Mesendoderm (in vitro differentiated cells): Measurements from ENCODE around the gene STX5. TPM values are rescaled to one million over a fixed set of nuclear protein-coding genes. Genes with fewer than 3 reads are reported as not detected.
"Not testable (repeated sequence)": the region's sequence is repeated elsewhere in the genome, so short reads cannot be mapped to it uniquely, and the experiment has no call there.

Experiments
- DNase-seq: peaks from one replicate; pipeline ENCODE4 v3.0.0; 2013
- H2AK5ac ChIP-seq: 2 replicates; pipeline ENCODE4 v1.6.1; 2013; ENCODE audit warnings: low read length, inconsistent platforms
- H2BK120ac ChIP-seq: 2 replicates; pipeline ENCODE4 v1.6.1; 2013; ENCODE audit warnings: low read depth, mild to moderate bottlenecking, low read length, moderate library complexity, mixed read lengths
- H2BK15ac ChIP-seq: replicated peaks from 2 replicates; pipeline ENCODE4 v1.6.1; 2013; ENCODE audit warnings: low read depth, mild to moderate bottlenecking, moderate library complexity
- H2BK5ac ChIP-seq: 2 replicates; pipeline ENCODE4 v1.6.1; 2013; ENCODE audit warnings: low read length, inconsistent platforms
- H3K18ac ChIP-seq: 2 replicates; pipeline ENCODE4 v1.6.1; 2013; ENCODE audit warnings: mild to moderate bottlenecking, low read length, mixed read lengths
- H3K23ac ChIP-seq: one replicate; pipeline ENCODE4 v1.6.1; 2013; ENCODE audit warnings: low read length
- H3K27ac ChIP-seq: 2 replicates; pipeline ENCODE4 v1.5.1; 2013; ENCODE audit warnings: low read depth, mild to moderate bottlenecking, inconsistent platforms, low read length, moderate library complexity
- H3K27me3 ChIP-seq: 2 replicates; pipeline ENCODE4 v1.6.1; 2013; ENCODE audit warnings: low read length, control low read depth, mild to moderate bottlenecking, inconsistent platforms; ENCODE audit not compliant: insufficient read depth, poor library complexity
- H3K36me3 ChIP-seq: 2 replicates; pipeline ENCODE4 v1.6.1; 2013; ENCODE audit warnings: low read length, inconsistent platforms; ENCODE audit not compliant: control insufficient read depth, insufficient read depth
- H3K4ac ChIP-seq: one replicate; pipeline ENCODE4 v1.6.1; 2013; ENCODE audit warnings: low read depth, mild to moderate bottlenecking, low read length, moderate library complexity
- H3K4me1 ChIP-seq: 2 replicates; pipeline ENCODE4 v1.6.1; 2013; ENCODE audit warnings: low read depth, low read length, inconsistent platforms; ENCODE audit not compliant: control insufficient read depth
- H3K4me2 ChIP-seq: 2 replicates; pipeline ENCODE4 v1.6.1; 2013; ENCODE audit warnings: low read length
- H3K4me3 ChIP-seq: 2 replicates; pipeline ENCODE4 v1.5.1; 2013; ENCODE audit warnings: mild to moderate bottlenecking, low read length
- H3K56ac ChIP-seq: one replicate; pipeline ENCODE4 v1.6.1; 2013; ENCODE audit warnings: low read length
- H3K79me1 ChIP-seq: 2 replicates; pipeline ENCODE4 v1.6.1; 2013; ENCODE audit warnings: low read length, inconsistent platforms
- H3K79me2 ChIP-seq: 2 replicates; pipeline ENCODE4 v1.6.1; 2013; ENCODE audit warnings: mild to moderate bottlenecking, low read length; ENCODE audit not compliant: control insufficient read depth, insufficient read depth
- H3K9ac ChIP-seq: 2 replicates; pipeline ENCODE4 v1.6.1; 2013; ENCODE audit warnings: low read length, inconsistent platforms
- H4K5ac ChIP-seq: one replicate; pipeline ENCODE4 v1.6.1; 2013; ENCODE audit warnings: low read length
- H4K8ac ChIP-seq: one replicate; pipeline ENCODE4 v1.6.1; 2013; ENCODE audit warnings: low read depth, mild to moderate bottlenecking, control low read depth, low read length, moderate library complexity
- WGBS: extraction: QIAGEN DNeasy Blood & Tissue Kit; methylation state at CpG from one replicate; pipeline ENCODE4 v1.1.7; 2013; ENCODE audit warnings: low lambda C conversion rate, missing lambda C conversion rate; ENCODE audit not compliant: insufficient coverage; ENCODE audit errors: extremely low coverage; 5-methylcytosine and 5-hydroxymethylcytosine counted together
- small RNA-seq: library from polyadenylated mRNA; stranded (forward); fragments of <200 nt; extraction: miRNeasy Mini kit (QIAGEN cat#:217004); gene quantifications from one replicate; pipeline ENCODE3, GENCODE V24; 2013; ENCODE audit not compliant: insufficient read depth

STX5 gene

GRCh38 chr11:62760867-62761227 lies 71.0 kb downstream of the STX5 start:
- not testable (repeated sequence) for H2AK5ac ChIP-seq, H3K36me3 ChIP-seq, H2BK15ac ChIP-seq, H3K18ac ChIP-seq, H3K27ac ChIP-seq, H3K79me1 ChIP-seq, H4K8ac ChIP-seq, H3K4me3 ChIP-seq, H3K27me3 ChIP-seq, H3K9ac ChIP-seq, H4K5ac ChIP-seq, H3K23ac ChIP-seq, H3K4ac ChIP-seq, DNase-seq, H2BK120ac ChIP-seq, H3K4me1 ChIP-seq, H2BK5ac ChIP-seq, H3K4me2 ChIP-seq
- H3K79me2 ChIP-seq = peaks cover 13% of the 10 kb centered on the region
- peak overlapping the region; percentile 49 for H3K56ac ChIP-seq
- no CpG with 5 or more reads among the region's 9 CpGs for WGBS

GRCh38 chr11:62757846-62758788 lies 73.7 kb downstream of the STX5 start:
- Histone ChIP-seq H4K5ac (no peak overlapping the region), H3K4me3 (no peak overlapping the region), H2BK5ac (no peak overlapping the region), H3K79me1 (peaks cover 10% of the 10 kb centered on the region), H3K79me2 (peaks cover 15% of the 10 kb centered on the region), H2AK5ac (no peak overlapping the region), H3K18ac (peak overlapping the region; percentile 1), H4K8ac (no peak overlapping the region), H3K23ac (no peak overlapping the region), H2BK15ac (no peak overlapping the region), H3K4ac (peak overlapping the region; percentile 82), H3K4me2 (peak overlapping the region; percentile 6), H3K9ac (peak overlapping the region; percentile 26), H3K27me3 (no peaks in the 10 kb centered on the region), H2BK120ac (peak overlapping the region; percentile 10), H3K27ac (peak overlapping the region; percentile 34), H3K4me1 (peaks cover 5% of the 10 kb centered on the region), H3K56ac (peak overlapping the region; percentile 28), H3K36me3 (no peaks in the 10 kb centered on the region)
- peak; percentile 72 for DNase-seq
- WGBS = no CpG with 5 or more reads among the region's 9 CpGs

Small RNAs within 50 kb of the gene (small RNA-seq; reads per million reads assigned to genes)
- gene MIR6514 = 2.3 reads per million, percentile 28 among the genes with 10 or more reads in this experiment
- not detected for gene RF00099
- gene RNU6-118P = not detected
- not detected for gene SNORD22
- not detected for gene SNORD26
- gene SNORD27 = not detected
- gene SNORD28 = not detected
- 248 reads per million, percentile 97 among the genes with 10 or more reads in this experiment for gene SNORD30
